Trophoblast cell (in vitro differentiated cells and primary cell): ENCODE data around the gene PLCD1.

Experiments
- DNase-seq, 2 donors: peaks; one replicate each; pipeline ENCODE4 v3.0.0-alpha.2; 2016
- H2AFZ ChIP-seq: 2 replicates; pipeline ENCODE4 v1.6.1; 2013; ENCODE audit warnings: low read length, moderate library complexity, mild to moderate bottlenecking; ENCODE audit not compliant: insufficient read depth, poor library complexity
- H2AK5ac ChIP-seq: 2 replicates; pipeline ENCODE4 v1.6.1; 2013; ENCODE audit warnings: mild to moderate bottlenecking, low read length
- H2BK120ac ChIP-seq: 2 replicates; pipeline ENCODE4 v1.6.1; 2013; ENCODE audit warnings: low read length, mild to moderate bottlenecking, moderate library complexity; ENCODE audit not compliant: insufficient read depth, poor library complexity
- H2BK12ac ChIP-seq: 2 replicates; pipeline ENCODE4 v1.6.1; 2013; ENCODE audit warnings: mild to moderate bottlenecking, low read length, moderate library complexity
- H2BK5ac ChIP-seq: 2 replicates; pipeline ENCODE4 v1.6.1; 2013; ENCODE audit warnings: low read length, low read depth, moderate library complexity, mild to moderate bottlenecking; ENCODE audit not compliant: poor library complexity
- H3K14ac ChIP-seq: 2 replicates; pipeline ENCODE4 v1.6.1; 2013; ENCODE audit warnings: mild to moderate bottlenecking, low read length
- H3K18ac ChIP-seq: 2 replicates; pipeline ENCODE4 v1.6.1; 2013; ENCODE audit warnings: mild to moderate bottlenecking, low read length
- H3K23ac ChIP-seq: 2 replicates; pipeline ENCODE4 v1.6.1; 2013; ENCODE audit warnings: low read length
- H3K27ac ChIP-seq: 2 replicates; pipeline ENCODE4 v1.5.1; 2013; ENCODE audit warnings: low read depth, mild to moderate bottlenecking, inconsistent platforms, low read length, moderate library complexity
- H3K27me3 ChIP-seq: 2 replicates; pipeline ENCODE4 v1.6.1; 2013; ENCODE audit warnings: inconsistent platforms, mild to moderate bottlenecking, low read length, moderate library complexity; ENCODE audit not compliant: insufficient read depth
- H3K36me3 ChIP-seq, 2 experiments: 1 replicate in 1 of 2; 2 replicates in 1 of 2; pipeline ENCODE4 v1.6.1; 2013; ENCODE audit warnings: low read length in 2 of 2, mild to moderate bottlenecking in 2 of 2, moderate library complexity in 1 of 2; ENCODE audit not compliant: insufficient read depth in 2 of 2, control insufficient read depth in 1 of 2
- H3K4ac ChIP-seq: 2 replicates; pipeline ENCODE4 v1.6.1; 2013; ENCODE audit warnings: low read depth, mild to moderate bottlenecking, low read length, moderate library complexity
- H3K4me1 ChIP-seq, 2 experiments: 1 replicate in 1 of 2; 2 replicates in 1 of 2; pipeline ENCODE4 v1.6.1; 2013; ENCODE audit warnings: low read length in 2 of 2, mild to moderate bottlenecking in 2 of 2, moderate library complexity in 1 of 2; ENCODE audit not compliant: insufficient read depth in 2 of 2, control insufficient read depth in 1 of 2
- H3K4me2 ChIP-seq: 2 replicates; pipeline ENCODE4 v1.6.1; 2013; ENCODE audit warnings: inconsistent platforms, mild to moderate bottlenecking, low read length, moderate library complexity
- H3K4me3 ChIP-seq: 2 replicates; pipeline ENCODE4 v1.5.1; 2013; ENCODE audit warnings: mild to moderate bottlenecking, low read depth, low read length, inconsistent platforms
- H3K79me1 ChIP-seq: one replicate; pipeline ENCODE4 v1.6.1; 2013; ENCODE audit warnings: low read length
- H3K79me2 ChIP-seq: 2 replicates; pipeline ENCODE4 v1.6.1; 2013; ENCODE audit warnings: low read length, mild to moderate bottlenecking; ENCODE audit not compliant: control insufficient read depth, insufficient read depth, poor library complexity
- H3K9ac ChIP-seq: 2 replicates; pipeline ENCODE4 v1.6.1; 2013; ENCODE audit warnings: mild to moderate bottlenecking, low read length
- H3K9me3 ChIP-seq: 2 replicates; pipeline ENCODE4 v1.6.1; 2013; ENCODE audit warnings: low read depth, mild to moderate bottlenecking, control low read depth, inconsistent platforms, low read length; ENCODE audit not compliant: insufficient read depth
- H4K12ac ChIP-seq: 2 replicates; pipeline ENCODE4 v1.6.1; 2013; ENCODE audit warnings: low read depth, mild to moderate bottlenecking, low read length, moderate library complexity
- H4K8ac ChIP-seq: 2 replicates; pipeline ENCODE4 v1.6.1; 2013; ENCODE audit warnings: low read depth, mild to moderate bottlenecking, low read length, moderate library complexity
- H4K91ac ChIP-seq: one replicate; pipeline ENCODE4 v1.6.1; 2013; ENCODE audit warnings: low read depth, mild to moderate bottlenecking, low read length, moderate library complexity
- WGBS: extraction: QIAGEN DNeasy Blood & Tissue Kit; methylation state at CpG from one replicate; pipeline ENCODE4 v1.1.7; 2013; ENCODE audit warnings: missing lambda C conversion rate; ENCODE audit not compliant: insufficient read length, insufficient coverage; ENCODE audit errors: extremely low coverage; 5-methylcytosine and 5-hydroxymethylcytosine counted together

The PLCD1 gene

GRCh38 chr3:38018296-38019266, 10.9 kb downstream of the PLCD1 start:
- Histone ChIP-seq H2BK120ac (no peak overlapping the region), H2AFZ (no peak overlapping the region), H3K23ac (no peak overlapping the region), H4K8ac (no peak overlapping the region), H2BK12ac (no peak overlapping the region), H3K14ac (no peak overlapping the region), H2BK5ac (no peak overlapping the region), H3K79me2 (no peaks in the 10 kb centered on the region), H3K4me1 (peaks cover 6 to 7% of the 10 kb centered on the region in 2 experiments), H3K36me3 (peaks cover 10 to 12% of the 10 kb centered on the region in 2 experiments), H3K4ac (no peak overlapping the region), H3K9ac (no peak overlapping the region), H3K27ac (no peak overlapping the region), H3K4me2 (no peak overlapping the region), H3K18ac (no peak overlapping the region), H4K12ac (no peak overlapping the region), H2AK5ac (no peak overlapping the region), H3K9me3 (no peaks in the 10 kb centered on the region), H3K27me3 (no peaks in the 10 kb centered on the region), H4K91ac (no peak overlapping the region), H3K4me3 (peak overlapping the region; percentile 37), H3K79me1 (no peaks in the 10 kb centered on the region)
- no CpG with 5 or more reads among the region's 13 CpGs for WGBS
- DNase-seq: no peak

- no CpG with 5 or more reads among the region's 9 CpGs for WGBS
- H3K23ac ChIP-seq: no peak overlapping the region
Observed at GRCh38 chr3:38017445-38018295, 11.8 kb downstream of the PLCD1 start.

DNA sequence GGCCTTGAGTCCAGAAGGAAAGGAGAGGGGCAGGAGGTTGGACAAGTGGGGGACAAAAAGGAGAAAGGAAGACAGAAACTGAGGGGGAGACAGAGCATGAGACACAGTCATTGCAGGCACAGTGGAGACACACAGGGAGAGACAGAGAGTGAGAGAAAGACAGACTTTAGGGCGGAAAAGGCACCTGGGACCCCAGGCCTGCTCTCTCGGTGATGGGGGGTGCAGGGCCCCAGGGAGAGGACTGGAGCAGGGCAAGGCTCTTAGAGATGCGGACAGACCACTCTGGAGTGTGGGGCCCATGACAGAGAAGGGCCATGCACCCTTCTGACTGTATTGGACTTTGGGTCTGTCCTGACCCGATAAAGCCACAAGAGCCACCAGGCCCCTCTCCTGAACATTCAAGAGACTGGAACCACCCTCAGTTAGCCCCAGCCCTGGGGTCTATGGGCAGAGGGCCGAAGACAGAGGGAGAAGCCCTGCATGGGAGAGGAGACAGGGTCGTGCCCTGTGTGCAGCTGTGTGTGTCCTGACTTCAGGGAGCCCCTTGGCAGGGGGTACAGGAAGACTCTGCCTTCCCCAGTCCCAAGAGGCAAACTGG, 12.5 kb downstream of the PLCD1 start:
- H3K4me1 ChIP-seq: peaks cover 6% of the 10 kb centered on the region in 2 experiments
- H3K79me2 ChIP-seq: no peaks in the 10 kb centered on the region
- H3K4me2 ChIP-seq: no peak overlapping the region
- H3K79me1 ChIP-seq: no peaks in the 10 kb centered on the region
- WGBS: no CpG with 5 or more reads among the region's 6 CpGs
- H2BK12ac ChIP-seq: no peak overlapping the region
- H3K27ac ChIP-seq: no peak overlapping the region
- H4K8ac ChIP-seq: no peak overlapping the region
- no peaks in the 10 kb centered on the region for H3K9me3 ChIP-seq
- H4K91ac ChIP-seq: no peak overlapping the region
- no peak overlapping the region for H2BK120ac ChIP-seq
- H3K9ac ChIP-seq: no peak overlapping the region
- no peak overlapping the region for H4K12ac ChIP-seq
- H3K4me3 ChIP-seq: no peak overlapping the region
- H3K27me3 ChIP-seq: no peaks in the 10 kb centered on the region
- no peak overlapping the region for H2AFZ ChIP-seq
- H3K23ac ChIP-seq: no peak overlapping the region
- H3K14ac ChIP-seq: no peak overlapping the region
- H3K18ac ChIP-seq: no peak overlapping the region
- no peak for DNase-seq
- no peak overlapping the region for H2BK5ac ChIP-seq
- H2AK5ac ChIP-seq: no peak overlapping the region
- no peak overlapping the region for H3K4ac ChIP-seq
- H3K36me3 ChIP-seq: peaks cover 10 to 12% of the 10 kb centered on the region in 2 experiments

More at GRCh38 chr3:38017445-38018295, 11.8 kb downstream of the PLCD1 start:
- H2AK5ac ChIP-seq: no peak overlapping the region
- H3K9me3 ChIP-seq: no peaks in the 10 kb centered on the region
- H4K8ac ChIP-seq: no peak overlapping the region
- no peak overlapping the region for H3K4me3 ChIP-seq
- no peak overlapping the region for H3K4me2 ChIP-seq
- no peak overlapping the region for H2AFZ ChIP-seq
- no peak overlapping the region for H3K27ac ChIP-seq
- H3K79me1 ChIP-seq: no peaks in the 10 kb centered on the region
- H2BK5ac ChIP-seq: no peak overlapping the region
- H3K14ac ChIP-seq: no peak overlapping the region
- no peak for DNase-seq
- no peak overlapping the region for H4K91ac ChIP-seq
- no peak overlapping the region for H3K18ac ChIP-seq
- H2BK12ac ChIP-seq: no peak overlapping the region
- no peak overlapping the region for H3K4ac ChIP-seq
- no peak overlapping the region for H3K9ac ChIP-seq
- no peak overlapping the region for H2BK120ac ChIP-seq
- no peak overlapping the region for H4K12ac ChIP-seq
- H3K36me3 ChIP-seq: peaks cover 10 to 12% of the 10 kb centered on the region in 2 experiments
- no peaks in the 10 kb centered on the region for H3K27me3 ChIP-seq
- H3K4me1 ChIP-seq: peaks cover 6% of the 10 kb centered on the region in 2 experiments
- H3K79me2 ChIP-seq: no peaks in the 10 kb centered on the region

DNA sequence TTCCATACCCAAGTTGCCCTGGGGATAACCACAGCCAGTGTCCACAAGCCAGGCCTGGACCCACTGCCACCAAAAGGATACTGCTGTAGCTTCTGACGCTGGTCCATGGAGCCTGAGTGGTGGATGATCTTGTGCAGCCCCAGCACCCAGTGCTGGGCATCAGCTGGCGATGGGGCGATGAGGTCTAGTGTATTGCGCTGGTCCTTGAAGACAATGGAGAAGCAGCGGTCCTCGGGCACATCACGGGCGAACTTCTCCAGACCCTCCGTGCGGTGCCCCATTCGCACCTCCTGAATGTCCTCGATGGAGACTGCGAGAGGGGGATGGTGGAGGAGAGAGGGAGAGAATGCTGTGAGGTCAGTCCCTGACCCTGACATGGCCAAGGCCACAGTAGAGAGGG, 13.0 kb downstream of the PLCD1 start:
- Histone ChIP-seq H2AK5ac (no peak overlapping the region), H3K14ac (no peak overlapping the region), H4K91ac (no peak overlapping the region), H3K79me2 (no peaks in the 10 kb centered on the region), H4K8ac (no peak overlapping the region), H3K9me3 (no peaks in the 10 kb centered on the region), H3K4me2 (no peak overlapping the region), H4K12ac (no peak overlapping the region), H3K4ac (no peak overlapping the region), H2BK120ac (no peak overlapping the region), H3K9ac (no peak overlapping the region), H3K4me3 (no peak overlapping the region), H3K4me1 (peaks cover 6% of the 10 kb centered on the region in 2 experiments), H3K18ac (no peak overlapping the region), H2AFZ (no peak overlapping the region), H2BK5ac (no peak overlapping the region), H3K23ac (no peak overlapping the region), H3K27ac (no peak overlapping the region), H3K79me1 (no peaks in the 10 kb centered on the region), H2BK12ac (no peak overlapping the region), H3K27me3 (no peaks in the 10 kb centered on the region), H3K36me3 (peaks cover 10 to 12% of the 10 kb centered on the region in 2 experiments)
- WGBS: no CpG with 5 or more reads among the region's 13 CpGs
- no peak for DNase-seq
